PC-9 (cell line): ENCODE measurements around the gene MYO10.

Source experiments
- CTCF ChIP-seq: fragments of 200-600 bp; sonication (generic); conservative IDR thresholded peaks from 2 replicates; pipeline ENCODE4 v1.6.1; 2017; ENCODE audit warnings: mixed run types, antibody characterized with exemption, mild to moderate bottlenecking, moderate library complexity
- EZH2 ChIP-seq: fragments of 200-600 bp; sonication (generic); IDR thresholded peaks from 2 replicates; pipeline ENCODE4 v1.8.0; 2017; ENCODE audit warnings: antibody characterized with exemption, low read depth

- TF ChIP-seq CTCF (no peak), EZH2 (no peak)
Observed at GRCh38 chr5:16889203-16889971, 46.7 kb downstream of the MYO10 start.
